ENCODE measurements around the gene DHRS12.

Gene DHRS12

GRCh38 chr13:51724721-51725120 is 79.2 kb downstream of the DHRS12 start:
- peaks cover 12% of the 10 kb centered on the region for H3K36me3 Mint-ChIP-seq (ENCODE audit: low read depth)
- peaks cover 5% of the 10 kb centered on the region for H3K4me1 Mint-ChIP-seq
- no peak for TF ChIP-seq CTCF (IDR thresholded peaks at IDR 0.05; ENCODE audit: unreplicated experiment in 3 of 3)
- H3K9me3 Mint-ChIP-seq = no peaks in the 10 kb centered on the region
- no peak overlapping the region for H3K4me3 Mint-ChIP-seq
- H3K27me3 Mint-ChIP-seq (ENCODE audit: low read depth) = no peaks in the 10 kb centered on the region
- H3K27ac Mint-ChIP-seq = no peak overlapping the region

- TF ChIP-seq CTCF (IDR thresholded peaks at IDR 0.05; ENCODE audit: unreplicated experiment in 3 of 3) = no peak
- Mint-ChIP-seq H3K9me3 (no peaks in the 10 kb centered on the region), H3K27me3 (ENCODE audit: low read depth) (no peaks in the 10 kb centered on the region), H3K27ac (no peak overlapping the region), H3K4me3 (no peak overlapping the region), H3K36me3 (ENCODE audit: low read depth) (peaks cover 12% of the 10 kb centered on the region), H3K4me1 (peaks cover 5% of the 10 kb centered on the region)
Observed at GRCh38 chr13:51723529-51723928, 80.4 kb downstream of the DHRS12 start.

- Mint-ChIP-seq H3K36me3 (ENCODE audit: low read depth) (peaks cover 5% of the 10 kb centered on the region), H3K27me3 (ENCODE audit: low read depth) (no peaks in the 10 kb centered on the region), H3K4me1 (peaks cover under 1% of the 10 kb centered on the region), H3K9me3 (no peaks in the 10 kb centered on the region), H3K4me3 (no peak overlapping the region), H3K27ac (no peak overlapping the region)
- no peak for TF ChIP-seq CTCF (IDR thresholded peaks at IDR 0.05; ENCODE audit: unreplicated experiment in 3 of 3)
Observed at GRCh38 chr13:51721496-51721895, 82.5 kb downstream of the DHRS12 start.

GRCh38 chr13:51719394-51719793 is 84.6 kb downstream of the DHRS12 start:
- no peaks in the 10 kb centered on the region for H3K36me3 Mint-ChIP-seq (ENCODE audit: low read depth)
- H3K27me3 Mint-ChIP-seq (ENCODE audit: low read depth) = no peaks in the 10 kb centered on the region
- H3K4me1 Mint-ChIP-seq = no peaks in the 10 kb centered on the region
- H3K27ac Mint-ChIP-seq = no peak overlapping the region
- H3K4me3 Mint-ChIP-seq = no peak overlapping the region
- no peak for TF ChIP-seq CTCF (IDR thresholded peaks at IDR 0.05; ENCODE audit: unreplicated experiment in 3 of 3)
- H3K9me3 Mint-ChIP-seq = no peaks in the 10 kb centered on the region
